Iris pigment epithelial cell (primary cell): Measurements from ENCODE around the gene DEK.
A peak's percentile ranks its signal among the peaks of the same experiment; 100 is the strongest.
"Not testable (repeated sequence)": the region's sequence is repeated elsewhere in the genome, so short reads cannot be mapped to it uniquely, and the experiment has no call there.

Experiments
- DNase-seq: peaks from one replicate; pipeline ENCODE4 v3.0.0-alpha.2; 2011; ENCODE audit warnings: low read depth

The DEK gene

DNA sequence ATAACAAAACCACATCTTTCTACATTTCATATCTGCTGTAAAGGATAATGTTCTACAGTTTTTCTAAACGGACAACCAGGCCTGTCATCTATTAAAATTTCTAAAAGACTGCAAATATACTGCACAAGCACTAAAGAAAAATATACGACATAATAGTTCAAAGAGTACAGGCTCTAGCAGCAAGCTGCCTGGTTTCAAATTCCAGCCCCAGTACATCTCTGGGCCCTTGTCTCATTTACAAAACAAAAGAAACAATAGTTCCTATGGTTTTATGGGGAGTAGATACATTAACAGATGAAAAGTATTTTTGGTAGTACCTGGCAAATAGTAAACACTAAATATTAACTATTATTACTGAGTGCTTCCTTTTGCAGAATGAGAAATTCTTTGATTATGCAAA is 24.1 kb downstream of the DEK start:
- DNase-seq: no peak

DNA sequence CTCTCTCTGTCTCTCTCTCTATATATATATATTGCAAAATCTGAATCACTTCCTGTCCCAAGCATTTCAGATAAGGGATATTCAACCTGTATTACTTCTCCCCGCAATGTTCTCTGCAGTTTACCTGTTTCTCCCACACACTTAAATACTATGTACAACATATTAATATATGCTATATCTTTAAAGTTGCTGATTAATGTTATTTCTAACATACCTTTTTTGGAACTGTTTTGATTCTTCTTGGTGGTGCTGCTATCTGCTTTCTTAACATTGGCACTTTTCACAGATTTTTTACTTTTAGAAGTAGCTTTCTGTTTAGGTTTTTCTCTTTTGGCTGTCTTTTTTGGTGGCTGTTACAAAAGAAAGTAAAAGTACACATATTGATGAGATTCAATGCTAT is 27.2 kb downstream of the DEK start:
- no peak for DNase-seq

DNA sequence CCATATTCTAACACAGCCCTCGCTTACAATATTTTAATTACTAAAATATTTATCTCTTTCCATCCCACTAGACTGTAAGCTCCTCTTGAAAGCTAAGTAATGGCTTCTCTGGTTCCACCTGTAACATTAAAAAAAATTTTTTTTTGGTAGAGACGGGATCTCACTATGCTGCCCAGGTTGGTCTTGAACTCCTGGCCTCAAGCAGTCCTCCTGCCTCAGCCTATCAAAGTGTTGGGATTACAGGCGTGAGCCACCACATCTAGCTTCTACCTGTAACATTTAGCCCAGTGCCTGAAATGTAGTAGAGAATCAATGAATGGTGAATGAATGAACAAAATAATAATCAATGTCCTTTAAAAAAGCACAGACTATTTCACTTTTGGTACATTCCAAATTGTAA is 28.8 kb downstream of the DEK start:
- DNase-seq: no peak

DNA sequence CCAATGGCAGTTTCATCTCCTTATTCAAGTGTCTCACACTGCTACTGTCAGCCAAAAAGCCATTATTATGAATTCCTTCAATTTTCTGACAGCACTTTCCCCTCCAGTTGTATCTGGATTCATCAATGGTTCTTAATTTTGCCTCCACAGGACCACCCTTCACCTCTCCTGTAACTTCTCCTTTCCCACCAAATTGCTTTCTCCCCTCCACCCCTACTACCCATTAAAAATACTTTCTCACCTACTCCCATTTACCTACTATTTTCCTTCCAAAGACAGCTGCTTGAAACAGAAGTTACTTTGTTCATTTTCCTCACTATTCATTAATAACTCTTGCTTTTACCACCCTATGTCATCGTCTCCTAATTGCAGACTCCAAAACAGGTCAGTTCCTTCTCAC is 29.8 kb downstream of the DEK start:
- DNase-seq: no peak

DNA sequence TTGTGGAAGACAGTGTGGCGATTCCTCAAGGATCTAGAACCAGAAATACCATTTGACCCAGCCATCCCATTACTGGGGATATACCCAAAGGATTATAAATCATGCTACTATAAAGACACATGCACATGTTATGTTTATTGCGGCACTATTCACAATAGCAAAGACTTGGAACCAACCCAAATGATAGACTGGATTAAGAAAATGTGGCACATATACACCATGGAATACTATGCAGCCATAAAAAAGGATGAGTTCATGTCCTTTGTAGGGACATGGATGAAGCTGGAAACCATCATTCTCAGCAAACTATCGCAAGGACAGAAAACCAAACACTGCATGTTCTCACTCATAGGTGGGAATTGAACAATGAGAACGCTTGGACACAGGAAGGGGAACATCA is 30.6 kb downstream of the DEK start:
- DNase-seq: not testable (repeated sequence)

DNA sequence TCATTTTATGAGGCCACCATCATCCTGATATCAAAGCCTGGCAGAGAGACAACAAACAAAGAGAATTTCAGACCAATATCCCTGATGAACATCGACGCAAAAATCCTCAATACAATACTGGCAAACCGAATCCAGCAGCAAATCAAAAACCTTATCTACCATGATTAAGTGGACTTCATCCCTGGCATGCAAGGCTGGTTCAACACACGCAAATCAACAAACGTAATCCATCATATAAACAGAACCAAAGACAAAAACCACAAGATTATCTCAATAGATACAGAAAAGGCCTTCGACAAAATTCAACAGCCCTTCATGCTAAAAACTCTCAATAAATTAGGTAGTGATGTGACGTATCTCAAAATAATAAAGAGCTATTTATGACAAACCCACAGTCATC is 32.5 kb downstream of the DEK start:
- not testable (repeated sequence) for DNase-seq

DNA sequence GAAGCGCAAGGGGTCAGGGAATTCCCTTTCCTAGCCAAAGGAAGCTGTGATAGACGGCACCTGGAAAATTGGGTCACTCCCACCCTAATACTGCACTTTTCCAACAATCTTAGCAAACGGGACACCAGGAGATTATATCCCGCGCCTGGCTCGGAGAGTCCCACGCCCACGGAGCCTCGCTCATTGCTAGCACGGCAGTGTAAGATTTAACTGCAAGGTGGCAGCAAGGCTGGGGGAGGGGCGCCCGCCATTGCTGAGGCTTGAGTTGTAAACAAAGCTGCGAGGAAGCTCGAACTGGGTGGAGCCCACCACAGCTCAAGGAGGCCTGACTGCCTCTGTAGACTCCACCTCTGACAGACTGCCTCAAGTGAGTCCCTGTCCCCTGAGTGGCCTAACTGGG is 35.7 kb downstream of the DEK start:
- DNase-seq: not testable (repeated sequence)

DNA sequence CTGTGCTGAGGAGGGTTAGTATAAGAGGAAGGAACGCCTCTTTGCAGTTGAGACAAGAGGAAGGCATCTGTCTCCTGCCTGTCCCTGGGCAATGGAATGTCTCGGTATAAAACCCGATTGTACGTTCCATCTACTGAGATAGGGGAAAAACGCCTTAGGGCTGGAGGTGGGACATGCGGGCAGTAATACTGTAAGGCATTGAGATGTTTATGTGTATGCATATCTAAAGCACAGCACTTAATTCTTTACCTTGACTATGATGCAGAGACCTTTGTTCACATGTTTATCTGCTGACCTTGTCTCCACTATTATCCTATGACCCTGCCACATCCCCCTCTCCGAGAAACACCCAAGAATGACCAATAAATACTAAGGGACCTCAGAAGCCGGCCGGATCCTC is 37.2 kb downstream of the DEK start:
- DNase-seq: not testable (repeated sequence)

DNA sequence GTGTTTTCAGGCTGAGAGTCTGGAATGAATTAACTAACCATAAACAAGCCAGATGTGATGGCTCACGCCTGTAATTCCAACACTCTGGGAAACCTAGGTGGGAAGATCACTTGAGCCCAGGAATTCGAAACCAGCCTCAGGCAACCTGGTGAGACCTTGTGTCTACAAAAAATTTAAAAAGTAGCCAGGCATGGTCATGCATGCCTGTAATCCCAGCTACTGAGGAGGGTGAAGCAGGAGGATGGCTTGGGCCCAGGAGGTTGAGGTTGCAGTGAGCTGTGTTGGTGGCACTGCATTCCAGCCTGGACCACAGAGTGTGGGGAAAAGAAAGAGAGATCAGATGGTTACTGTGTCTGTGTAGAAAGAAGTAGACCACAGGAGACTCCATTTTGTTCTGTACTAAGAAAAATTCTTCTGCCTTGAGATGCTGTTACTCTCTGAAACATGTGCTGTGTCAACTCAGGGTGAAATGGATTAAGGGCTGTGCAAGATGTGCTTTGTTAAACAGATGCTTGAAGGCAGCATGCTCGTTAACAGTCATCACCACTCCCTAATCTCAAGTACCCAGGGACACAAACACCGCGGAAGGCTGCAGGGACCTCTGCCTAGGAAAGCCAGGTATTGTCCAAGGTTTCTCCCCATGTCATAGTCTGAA is 37.8 kb downstream of the DEK start:
- DNase-seq: peak; percentile 78

DNA sequence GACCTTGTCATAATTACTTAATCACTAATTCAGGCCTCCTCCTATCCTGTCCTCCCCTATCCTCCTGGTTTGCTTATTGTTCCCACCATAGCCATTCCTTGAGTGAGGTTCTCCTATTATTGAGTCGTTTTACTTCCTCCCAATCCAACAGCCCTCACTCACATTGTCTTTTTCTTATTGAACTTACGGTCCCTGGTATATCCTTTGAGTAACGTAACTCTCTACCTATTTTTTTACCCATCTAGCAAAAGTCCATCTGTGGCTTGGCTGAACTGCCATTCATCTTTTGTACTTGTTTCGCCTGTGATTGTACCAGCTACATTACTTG is 43.1 kb downstream of the DEK start:
- DNase-seq: no peak

DNA sequence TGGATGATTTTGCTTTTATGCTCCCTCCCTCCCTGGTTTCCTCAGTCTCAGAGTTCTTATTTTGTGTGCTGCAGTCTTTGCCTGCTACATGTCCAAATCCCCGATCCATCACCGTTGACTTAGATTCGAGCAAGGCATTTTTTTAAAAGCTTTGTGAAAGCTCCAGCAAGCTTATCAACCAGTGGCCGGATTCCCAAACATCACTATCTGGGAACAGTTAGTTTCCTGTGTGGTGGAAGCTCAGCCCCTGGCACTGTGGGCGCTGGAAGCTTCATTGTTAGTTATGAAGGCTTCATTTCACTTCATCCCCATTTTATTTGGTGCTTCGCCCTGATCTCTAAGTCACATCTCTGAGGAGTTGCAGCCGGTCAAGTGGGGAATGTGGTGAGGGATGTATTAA is 44.7 kb downstream of the DEK start:
- DNase-seq: no peak

DNA sequence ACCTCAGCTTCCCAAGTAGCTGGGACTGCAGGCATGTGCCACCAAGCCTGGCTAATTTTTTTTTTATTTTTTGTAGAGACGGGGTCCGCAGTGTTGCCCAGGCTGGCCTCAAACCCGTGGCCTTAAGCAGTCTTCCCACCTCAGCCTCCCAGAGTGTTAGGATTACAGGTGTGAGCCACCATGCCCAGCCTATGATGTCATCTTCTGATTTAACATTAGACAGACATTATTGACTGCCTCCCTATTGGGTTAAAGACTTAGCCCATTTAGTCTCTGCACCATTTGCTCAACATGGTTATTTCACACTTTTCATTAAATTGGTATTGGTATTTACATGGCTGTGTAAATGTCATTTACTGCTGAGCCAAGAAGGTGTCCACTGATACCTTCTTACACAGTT is 46.1 kb downstream of the DEK start:
- no peak for DNase-seq

DNA sequence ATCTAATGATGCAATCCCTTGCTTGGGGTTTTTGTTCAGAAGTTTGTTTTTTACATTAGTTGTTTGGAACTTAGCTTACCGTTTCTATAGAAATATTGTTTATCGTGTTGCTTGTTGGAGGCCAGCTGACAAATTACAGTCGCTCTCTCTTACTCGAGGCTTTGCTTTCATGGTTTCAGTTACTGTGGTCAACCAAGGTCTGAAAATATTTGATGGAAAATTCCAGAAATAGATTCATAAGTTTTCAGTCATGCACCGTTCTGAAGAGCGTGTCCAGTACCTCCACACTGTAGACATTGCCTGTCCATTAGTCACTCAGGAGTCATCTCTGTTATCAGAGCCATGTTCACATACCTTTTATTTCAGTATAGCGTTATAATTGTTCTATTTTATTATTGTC is 47.9 kb downstream of the DEK start:
- DNase-seq: peak; percentile 94

DNA sequence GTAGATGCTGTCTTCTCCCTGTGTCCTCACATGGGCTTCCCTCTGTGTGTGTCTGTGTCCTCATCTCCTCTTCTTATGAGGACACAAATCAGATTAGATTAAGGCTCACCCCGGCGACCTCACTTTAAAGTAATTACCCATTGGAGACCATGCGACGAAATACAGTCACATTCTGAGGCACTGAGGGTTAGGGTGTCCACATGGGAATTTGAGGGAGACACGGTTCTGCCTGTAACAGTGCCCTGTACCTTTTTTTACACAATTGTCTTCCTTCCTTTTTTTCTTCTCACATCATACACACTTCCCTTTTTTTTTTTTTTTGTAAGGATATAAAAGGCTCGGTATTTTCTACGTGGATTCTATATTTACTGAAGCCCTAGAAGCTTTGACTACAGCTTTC is 48.9 kb downstream of the DEK start:
- no peak for DNase-seq

DNA sequence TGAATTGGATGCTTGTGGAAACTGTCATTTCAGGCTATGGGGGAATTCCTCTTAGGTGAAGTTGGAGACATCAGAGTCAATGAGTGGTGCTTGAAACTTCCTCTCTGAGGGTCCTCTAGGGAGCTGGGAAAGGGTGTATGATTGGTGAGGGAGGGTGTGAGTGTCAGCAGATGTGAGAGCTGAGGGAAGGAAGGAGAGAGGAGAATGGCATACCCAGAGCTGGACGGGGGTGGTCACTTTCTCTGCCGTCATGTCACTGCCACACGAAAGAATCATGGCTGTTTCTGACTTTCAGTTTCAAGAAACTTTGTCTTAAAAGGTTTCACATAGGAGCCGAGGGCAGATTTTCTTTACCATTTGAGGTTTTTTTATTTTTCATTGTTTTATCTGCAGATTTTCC is 50.3 kb downstream of the DEK start:
- no peak for DNase-seq

DNA sequence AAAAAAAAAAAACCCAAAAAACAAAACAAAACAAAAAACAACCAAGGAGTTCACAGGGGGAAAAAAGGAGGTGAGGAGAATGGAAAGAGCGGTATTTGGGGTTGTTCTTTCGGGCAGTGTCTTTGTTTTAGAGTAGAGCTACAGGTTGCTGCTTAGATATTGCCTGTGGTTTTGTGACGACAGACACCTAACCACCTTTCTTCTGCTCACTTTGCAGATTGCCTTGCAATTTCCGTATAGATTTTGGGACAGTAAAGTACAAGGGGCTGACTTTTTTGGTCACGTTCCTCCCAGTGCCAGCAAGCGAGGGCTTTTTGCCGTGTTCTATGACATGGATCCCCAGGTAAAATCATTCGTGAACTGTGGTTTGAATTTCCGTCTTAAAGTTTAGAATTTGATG is 50.9 kb downstream of the DEK start:
- no peak for DNase-seq

DNA sequence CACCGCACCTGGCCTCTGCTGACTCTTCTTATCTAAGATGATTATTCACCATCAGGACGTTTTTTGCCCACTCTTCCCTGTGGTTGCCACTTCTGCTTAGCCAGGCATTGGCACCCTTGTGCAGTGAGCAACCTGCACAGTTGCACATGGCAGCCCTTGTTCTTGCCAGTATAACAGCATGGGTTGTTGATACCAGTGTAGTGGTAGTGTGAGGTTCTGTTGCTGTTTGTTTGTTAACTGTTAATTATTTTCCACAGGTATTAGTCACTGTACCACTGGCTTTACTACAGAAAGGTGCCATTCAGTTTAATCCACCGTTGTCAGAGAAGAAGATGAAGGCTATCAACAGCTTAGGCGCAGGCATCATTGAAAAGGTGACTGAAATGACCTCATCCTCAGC is 52.1 kb downstream of the DEK start:
- no peak for DNase-seq

DNA sequence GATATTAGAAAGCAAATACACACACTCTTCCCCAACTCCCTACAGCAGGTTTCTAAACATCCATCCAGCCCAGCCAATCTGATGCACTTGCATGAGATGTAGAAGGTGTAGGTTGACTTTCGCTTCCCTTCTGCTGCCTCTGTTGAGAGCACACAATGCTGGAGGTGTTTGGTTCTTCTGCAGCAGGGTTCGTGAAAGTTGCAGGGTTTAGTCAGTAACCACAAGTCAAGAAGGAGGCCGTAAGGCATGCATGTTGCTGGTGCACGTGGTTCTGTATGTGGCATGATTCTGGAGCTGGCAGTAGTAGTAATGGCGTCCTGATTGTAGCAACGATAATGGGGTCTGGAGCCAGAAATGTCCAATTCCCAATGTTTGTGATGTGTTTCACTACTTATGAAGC is 53.0 kb downstream of the DEK start:
- DNase-seq: no peak

DNA sequence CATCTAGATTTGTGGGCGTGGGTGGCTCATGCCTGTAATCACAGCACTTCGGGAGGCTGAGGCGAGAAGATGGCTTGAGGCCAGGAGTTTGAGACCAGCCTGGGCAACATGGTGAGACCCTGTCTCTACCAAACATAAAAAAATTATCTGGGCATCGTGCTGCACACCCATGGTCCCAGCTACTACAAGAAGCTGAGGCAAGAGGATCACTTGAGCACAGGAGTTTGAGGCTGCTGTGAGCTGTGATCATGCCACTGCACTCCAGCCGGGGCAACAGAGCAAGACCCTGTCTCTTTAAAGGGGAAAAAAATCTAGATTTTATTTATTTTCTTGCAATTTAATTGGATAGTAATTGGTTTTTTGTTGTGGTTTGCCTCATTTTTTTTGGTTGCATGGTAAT is 53.6 kb downstream of the DEK start:
- DNase-seq: no peak

DNA sequence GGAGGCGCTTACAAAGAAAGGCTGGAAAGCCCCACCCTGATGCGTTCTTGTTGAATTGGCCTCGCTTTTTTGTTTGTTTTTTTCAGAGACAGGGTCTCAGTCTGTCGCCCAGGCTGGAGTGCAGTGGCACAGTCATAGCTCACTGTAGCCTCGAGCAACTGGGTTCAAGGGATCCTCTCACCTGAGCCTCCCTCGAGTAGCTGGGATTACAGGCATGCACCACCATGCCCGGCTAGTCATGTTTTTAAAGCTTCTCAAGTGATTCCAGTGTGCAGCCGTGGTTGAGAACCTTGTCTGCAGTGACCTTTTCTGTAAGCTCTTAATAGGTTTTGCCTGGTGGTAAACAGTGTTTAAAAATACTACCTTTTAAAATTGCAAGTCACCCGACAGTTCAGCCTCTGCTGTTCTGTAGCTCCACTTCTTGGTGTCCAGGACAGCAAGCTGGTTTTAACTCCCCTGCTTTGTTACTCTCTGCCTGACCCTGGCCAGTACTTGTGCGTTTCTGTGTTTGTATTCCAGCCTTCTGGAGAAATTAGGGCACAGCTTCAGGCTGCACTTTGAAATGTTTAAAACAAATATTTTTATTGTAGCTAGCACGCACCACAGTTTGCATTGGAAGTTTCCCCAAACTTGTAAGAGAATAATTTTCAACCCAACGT is 54.7 kb downstream of the DEK start:
- DNase-seq: no peak

DNA sequence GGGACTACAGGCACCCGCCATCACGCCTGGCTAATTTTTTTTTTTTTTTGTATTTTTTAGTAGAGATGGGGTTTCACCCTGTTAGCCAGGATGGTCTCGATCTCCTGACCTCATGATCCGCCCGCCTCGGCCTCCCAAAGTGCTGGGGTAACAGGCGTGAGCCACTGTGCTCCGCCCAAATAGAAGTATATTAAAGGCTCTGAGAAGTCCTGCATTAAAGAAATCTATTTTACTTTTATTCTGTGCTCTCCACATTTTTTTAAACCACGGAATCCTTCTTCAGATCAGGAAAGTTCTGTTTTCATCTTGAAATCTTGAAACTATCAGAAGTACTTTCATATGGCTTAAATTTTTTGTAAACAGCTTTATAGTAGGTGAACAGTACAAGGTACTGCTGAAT is 55.6 kb downstream of the DEK start:
- not testable (repeated sequence) for DNase-seq

DNA sequence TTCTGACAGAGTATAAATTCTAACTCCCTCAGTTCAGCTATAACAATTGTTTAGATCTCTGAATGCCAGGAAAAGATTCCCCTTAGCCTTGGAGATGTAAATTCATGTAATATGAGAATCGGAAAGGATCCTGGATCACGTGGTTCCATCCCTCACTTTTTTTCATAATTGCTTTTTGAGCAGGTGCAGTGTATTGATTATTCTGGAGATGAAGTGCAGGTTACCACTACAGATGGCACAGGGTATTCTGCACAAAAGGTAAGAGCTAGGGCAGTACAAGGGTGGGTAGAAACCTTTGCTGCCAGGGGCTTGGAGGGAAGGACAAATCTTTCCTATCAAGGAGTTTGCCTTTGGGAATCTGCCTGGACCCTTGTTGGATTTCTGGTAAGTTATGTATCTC is 56.4 kb downstream of the DEK start:
- no peak for DNase-seq

DNA sequence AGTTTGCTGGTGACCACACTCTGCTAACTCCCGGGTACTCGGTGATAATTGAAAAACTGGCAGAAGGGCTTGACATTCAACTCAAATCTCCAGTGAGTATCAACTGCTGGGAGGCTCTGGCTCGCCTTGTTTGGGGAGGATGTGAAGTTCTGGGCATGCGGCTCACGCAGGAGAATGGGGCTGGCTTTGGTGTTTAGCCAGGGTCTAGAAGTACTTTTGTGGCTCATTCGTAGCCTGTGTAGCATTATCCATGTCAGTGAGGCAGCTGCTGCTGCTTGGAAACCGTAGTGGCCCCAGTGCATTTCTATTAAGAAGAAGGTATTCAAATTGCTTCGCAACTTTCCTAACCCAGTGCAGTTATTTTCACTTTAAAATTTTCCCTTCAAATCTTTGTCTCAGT is 56.9 kb downstream of the DEK start:
- DNase-seq: no peak

DNA sequence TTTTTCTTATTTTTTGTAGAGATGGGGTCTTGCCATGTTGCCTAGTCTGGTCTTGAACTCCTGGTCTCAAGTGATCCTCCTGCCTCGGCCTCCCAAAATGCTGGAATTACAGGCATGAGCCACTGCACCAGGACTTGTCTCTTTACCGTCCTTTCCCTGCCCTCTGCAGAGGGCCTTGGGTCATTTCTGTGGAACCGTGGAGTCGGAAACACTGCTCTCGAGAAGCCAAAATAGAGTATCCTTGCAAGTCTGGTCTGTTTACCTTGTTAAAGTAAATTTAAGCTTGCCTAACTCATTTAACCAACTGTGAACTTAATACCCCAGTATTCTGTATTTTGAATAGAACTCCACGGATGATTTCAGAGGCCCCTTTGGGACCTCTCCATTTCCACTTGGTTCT is 57.7 kb downstream of the DEK start:
- no peak for DNase-seq

DNA sequence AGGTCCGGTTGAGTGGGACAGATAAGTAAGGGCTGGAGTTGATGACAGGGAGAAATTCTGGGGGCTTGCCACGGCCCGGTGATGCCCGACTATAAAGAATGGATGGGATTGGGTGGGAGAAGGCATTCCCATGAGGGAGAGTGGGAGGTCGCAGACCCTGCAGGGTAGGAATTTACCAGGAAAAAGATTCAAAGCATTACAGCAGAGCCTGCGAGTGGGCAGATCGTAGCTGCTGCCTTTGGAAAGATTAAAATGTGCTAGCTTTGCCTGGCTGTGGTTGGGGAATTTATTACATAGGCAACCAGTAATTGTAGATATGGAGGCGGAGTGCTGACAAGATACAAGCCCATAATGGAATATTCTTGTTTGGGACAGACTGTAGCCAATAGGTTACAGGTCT is 59.6 kb downstream of the DEK start:
- no peak for DNase-seq
